ENCODE results near the gene SDC4.

Gene SDC4

DNA sequence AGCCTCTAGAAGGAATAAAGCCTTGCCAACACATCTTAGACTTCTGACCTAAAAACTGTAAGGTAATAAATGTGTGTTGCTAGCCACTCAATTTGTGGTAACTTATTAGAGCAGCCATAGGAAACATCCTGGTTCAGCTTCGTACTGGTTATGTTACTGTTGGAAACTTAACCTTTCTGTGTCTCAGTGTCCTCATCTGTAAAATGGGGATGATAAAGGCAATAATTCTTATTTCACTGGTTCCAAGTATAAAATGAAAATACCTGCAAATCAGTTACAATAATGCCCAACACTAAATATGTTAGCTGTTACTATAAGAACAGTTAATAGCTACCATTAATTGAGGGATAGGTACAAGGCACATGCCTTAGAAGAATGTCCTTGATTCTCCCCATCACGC, 55.9 kb downstream of the SDC4 start:
- Histone ChIP-seq H3K27me3 (ENCODE audit: control insufficient read depth, insufficient read depth, low read length) (peaks cover 24% of the 10 kb centered on the region), H3K4me1 (ENCODE audit: control insufficient read depth, insufficient read depth, low read length) (peaks cover 8% of the 10 kb centered on the region; the same call in 1 of the 2 replicates), H3K9ac (ENCODE audit: low read depth, low read length) (no peak overlapping the region), H3K4me3 (ENCODE audit: low read depth, low read length) (peak overlapping the region; percentile 55; the same call in 1 of the 2 replicates), H3K27ac (ENCODE audit: low read depth, low read length) (no peak overlapping the region), H3K36me3 (ENCODE audit: control insufficient read depth, insufficient read depth, low read length) (no peaks in the 10 kb centered on the region), H3K9me3 (ENCODE audit: control insufficient read depth, insufficient read depth, low read length) (peaks cover 10% of the 10 kb centered on the region)

DNA sequence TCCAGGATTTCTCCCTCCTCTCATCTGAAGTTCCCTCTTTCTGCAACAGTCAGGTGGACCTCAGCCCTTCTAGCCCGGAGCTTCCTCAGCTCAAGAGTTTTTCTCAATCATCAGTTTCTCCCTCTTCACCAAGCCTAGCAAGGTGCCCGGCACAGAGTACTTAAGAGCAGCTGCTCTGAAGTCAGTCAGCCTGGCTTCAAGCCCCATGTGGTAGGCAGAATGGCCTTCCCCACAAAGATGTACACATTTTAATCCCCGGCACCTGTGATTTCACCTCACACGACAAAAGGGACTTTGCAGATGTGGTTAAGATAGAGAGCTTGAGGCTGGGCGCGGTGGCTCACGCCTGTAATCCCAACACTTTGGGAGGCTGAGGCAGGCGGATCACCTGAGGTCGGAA, 56.7 kb downstream of the SDC4 start:
- no peak overlapping the region for H3K9ac ChIP-seq (ENCODE audit: low read depth, low read length)
- H3K27ac ChIP-seq (ENCODE audit: low read depth, low read length), result no peak overlapping the region
- no peaks in the 10 kb centered on the region for H3K36me3 ChIP-seq (ENCODE audit: control insufficient read depth, insufficient read depth, low read length)
- H3K27me3 ChIP-seq (ENCODE audit: control insufficient read depth, insufficient read depth, low read length), result peaks cover 24% of the 10 kb centered on the region
- no peak overlapping the region for H3K4me3 ChIP-seq (ENCODE audit: low read depth, low read length)
- H3K9me3 ChIP-seq (ENCODE audit: control insufficient read depth, insufficient read depth, low read length), result peaks cover 10% of the 10 kb centered on the region
- H3K4me1 ChIP-seq (ENCODE audit: control insufficient read depth, insufficient read depth, low read length), result peaks cover 8% of the 10 kb centered on the region; the same call in 1 of the 2 replicates

DNA sequence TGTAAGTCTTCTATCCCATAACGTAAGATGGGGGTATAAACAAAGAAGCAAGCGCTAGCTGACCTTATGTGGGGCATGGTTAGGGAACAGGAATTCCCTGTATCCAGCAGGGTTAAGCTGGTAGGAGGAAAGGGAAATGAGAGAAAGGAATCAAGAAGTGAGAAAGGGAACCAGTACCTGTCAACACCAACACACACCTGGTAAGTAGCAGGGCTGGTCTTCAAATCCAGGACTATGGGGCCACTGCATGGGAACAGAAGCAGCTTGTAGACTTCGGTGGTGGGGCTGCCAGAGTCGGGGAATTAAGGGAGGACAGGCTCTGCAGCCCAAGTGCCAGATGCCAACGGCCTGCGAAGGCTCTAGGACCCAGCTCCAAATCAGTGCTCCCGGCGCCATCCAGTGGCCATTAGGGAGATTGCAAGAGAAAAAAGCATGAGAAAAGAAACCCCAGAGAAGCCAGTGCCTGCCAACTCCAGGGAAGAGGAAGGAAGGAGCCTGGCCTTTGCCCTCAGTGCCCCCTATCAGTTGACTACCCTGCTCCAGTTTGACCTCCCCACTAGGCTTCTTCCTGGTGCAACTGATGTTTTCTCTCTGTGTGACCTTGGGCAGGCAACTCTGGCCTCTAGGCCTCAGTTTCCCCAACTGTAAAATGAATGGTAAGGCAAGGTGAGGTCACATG, 57.4 kb downstream of the SDC4 start:
- no peaks in the 10 kb centered on the region for H3K36me3 ChIP-seq (ENCODE audit: control insufficient read depth, insufficient read depth, low read length)
- no peak overlapping the region for H3K27ac ChIP-seq (ENCODE audit: low read depth, low read length)
- H3K4me1 ChIP-seq (ENCODE audit: control insufficient read depth, insufficient read depth, low read length), result peaks cover 8% of the 10 kb centered on the region; the same call in 1 of the 2 replicates
- no peak overlapping the region for H3K9ac ChIP-seq (ENCODE audit: low read depth, low read length)
- no peak overlapping the region for H3K4me3 ChIP-seq (ENCODE audit: low read depth, low read length)
- peaks cover 24% of the 10 kb centered on the region for H3K27me3 ChIP-seq (ENCODE audit: control insufficient read depth, insufficient read depth, low read length)
- peaks cover 10% of the 10 kb centered on the region for H3K9me3 ChIP-seq (ENCODE audit: control insufficient read depth, insufficient read depth, low read length)

DNA sequence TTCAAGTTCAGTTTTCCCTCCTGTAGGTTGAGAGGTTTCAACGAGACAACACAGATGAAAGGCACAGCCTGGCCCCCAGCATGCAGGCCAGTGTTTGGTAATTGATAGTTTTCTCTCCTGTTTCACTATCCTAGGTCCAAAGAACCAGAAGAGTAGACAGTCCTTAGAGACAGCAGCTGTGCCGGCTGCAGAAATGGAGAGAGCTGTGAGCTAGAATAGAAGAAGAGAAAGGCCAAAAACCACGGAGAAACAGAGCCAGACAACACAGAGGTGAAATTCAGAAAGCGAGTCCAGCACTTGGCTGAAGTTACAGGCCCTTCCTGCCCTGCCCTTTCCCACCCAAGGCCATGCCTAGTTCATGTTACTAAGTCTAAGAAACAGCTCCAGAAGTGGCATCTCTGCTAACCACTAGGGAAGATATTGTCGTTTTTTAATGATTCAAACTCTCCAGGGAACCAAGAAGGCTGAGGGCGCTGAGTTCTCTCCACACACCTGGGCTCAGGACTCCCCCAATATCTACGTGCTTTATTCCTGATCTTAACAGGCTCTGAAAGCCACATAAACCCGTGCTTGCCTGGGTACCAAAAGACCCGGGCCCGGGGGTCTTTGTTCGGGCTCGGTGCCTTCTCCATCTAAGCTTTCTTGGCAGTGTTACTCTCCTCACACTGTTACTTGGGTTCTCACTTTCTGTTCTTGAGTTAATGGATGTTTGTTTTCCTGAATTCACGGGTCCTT, 58.1 kb downstream of the SDC4 start:
- H3K9me3 ChIP-seq (ENCODE audit: control insufficient read depth, insufficient read depth, low read length), result peaks cover 7% of the 10 kb centered on the region
- H3K27me3 ChIP-seq (ENCODE audit: control insufficient read depth, insufficient read depth, low read length), result peaks cover 24% of the 10 kb centered on the region
- H3K9ac ChIP-seq (ENCODE audit: low read depth, low read length), result no peak overlapping the region
- no peak overlapping the region for H3K4me3 ChIP-seq (ENCODE audit: low read depth, low read length)
- peaks cover 8% of the 10 kb centered on the region; the same call in 1 of the 2 replicates for H3K4me1 ChIP-seq (ENCODE audit: control insufficient read depth, insufficient read depth, low read length)
- H3K27ac ChIP-seq (ENCODE audit: low read depth, low read length), result no peak overlapping the region
- no peaks in the 10 kb centered on the region for H3K36me3 ChIP-seq (ENCODE audit: control insufficient read depth, insufficient read depth, low read length)

DNA sequence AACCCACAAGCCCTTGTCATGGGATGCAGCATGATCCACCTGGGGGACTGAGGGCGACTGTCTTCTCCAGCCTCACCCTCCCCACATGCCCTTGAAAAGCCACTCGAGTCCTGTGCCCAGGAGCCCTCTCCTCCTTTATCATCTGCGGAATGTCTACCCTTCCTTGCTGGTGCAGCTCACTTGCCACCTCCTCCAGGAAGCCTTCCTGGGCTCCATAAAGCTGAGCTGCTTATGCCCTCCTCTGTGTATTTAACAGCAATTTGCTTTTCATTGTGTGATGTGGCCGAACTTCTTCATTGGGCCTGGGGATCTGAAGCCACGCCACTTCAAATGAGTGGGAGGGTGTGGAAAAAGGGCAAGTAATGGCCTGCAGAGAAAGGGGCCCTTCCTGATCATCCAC, 59.4 kb downstream of the SDC4 start:
- H3K9me3 ChIP-seq (ENCODE audit: control insufficient read depth, insufficient read depth, low read length), result no peaks in the 10 kb centered on the region

DNA sequence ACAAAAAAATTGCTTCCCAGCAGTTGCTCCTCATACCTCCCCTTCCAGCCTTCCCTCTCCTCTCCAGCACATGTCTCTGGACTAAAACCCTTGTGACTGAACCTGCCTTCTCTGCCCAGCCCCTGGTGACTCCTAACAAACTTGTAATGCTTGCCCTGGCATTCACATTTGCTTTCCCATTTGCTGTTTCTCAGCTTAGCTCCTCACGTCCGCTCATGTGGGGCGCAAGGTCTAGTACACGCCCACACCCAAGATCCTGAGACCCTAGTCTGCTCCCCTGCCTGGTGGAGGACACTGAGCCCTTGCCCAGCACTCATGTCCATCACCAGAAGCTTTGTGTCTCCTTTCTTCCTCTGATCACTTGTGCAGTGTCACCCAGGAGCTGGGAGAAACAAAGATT, 59.8 kb downstream of the SDC4 start:
- peaks cover 15% of the 10 kb centered on the region for H3K27me3 ChIP-seq (ENCODE audit: control insufficient read depth, insufficient read depth, low read length)
- H3K27ac ChIP-seq (ENCODE audit: low read depth, low read length), result no peak overlapping the region
- no peak overlapping the region for H3K9ac ChIP-seq (ENCODE audit: low read depth, low read length)
- peaks cover 8% of the 10 kb centered on the region; the same call in 1 of the 2 replicates for H3K4me1 ChIP-seq (ENCODE audit: control insufficient read depth, insufficient read depth, low read length)
- no peaks in the 10 kb centered on the region for H3K36me3 ChIP-seq (ENCODE audit: control insufficient read depth, insufficient read depth, low read length)
- H3K4me3 ChIP-seq (ENCODE audit: low read depth, low read length), result no peak overlapping the region
- no peaks in the 10 kb centered on the region for H3K9me3 ChIP-seq (ENCODE audit: control insufficient read depth, insufficient read depth, low read length)

More for the DNA sequence above, 59.4 kb downstream of the SDC4 start:
- Histone ChIP-seq H3K4me1 (ENCODE audit: control insufficient read depth, insufficient read depth, low read length) (peaks cover 8% of the 10 kb centered on the region; the same call in 1 of the 2 replicates), H3K4me3 (ENCODE audit: low read depth, low read length) (no peak overlapping the region), H3K27me3 (ENCODE audit: control insufficient read depth, insufficient read depth, low read length) (peaks cover 16% of the 10 kb centered on the region), H3K27ac (ENCODE audit: low read depth, low read length) (no peak overlapping the region), H3K9ac (ENCODE audit: low read depth, low read length) (no peak overlapping the region), H3K36me3 (ENCODE audit: control insufficient read depth, insufficient read depth, low read length) (no peaks in the 10 kb centered on the region)

DNA sequence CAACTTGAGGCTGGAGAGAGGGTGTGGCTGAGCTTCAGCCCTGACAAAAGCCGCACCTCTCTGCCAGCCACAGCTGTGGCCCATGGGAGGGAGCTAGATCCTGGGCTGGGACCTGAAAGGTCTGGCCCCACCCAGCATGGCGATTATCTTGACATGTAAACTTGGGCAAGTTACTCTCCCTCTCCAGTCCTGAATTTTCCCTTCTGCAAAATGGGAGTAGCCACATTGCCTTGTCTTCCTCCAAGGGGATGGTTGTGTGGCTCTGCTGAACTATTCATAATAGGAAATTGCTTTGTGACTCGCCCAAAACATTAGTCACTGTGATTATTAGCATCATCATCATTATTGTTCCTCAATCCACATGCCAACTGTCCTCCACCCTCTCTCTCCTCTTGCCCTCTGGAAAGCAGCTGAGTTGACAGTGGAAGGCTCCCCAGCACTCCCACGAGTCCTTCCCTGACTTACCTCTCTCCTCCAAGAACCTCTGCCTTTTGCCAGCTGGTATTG, 64.6 kb downstream of the SDC4 start:
- H3K27ac ChIP-seq (ENCODE audit: low read depth, low read length), result no peak overlapping the region
- no peak overlapping the region for H3K9ac ChIP-seq (ENCODE audit: low read depth, low read length)
- H3K9me3 ChIP-seq (ENCODE audit: control insufficient read depth, insufficient read depth, low read length), result no peaks in the 10 kb centered on the region
- no peak overlapping the region for H3K4me3 ChIP-seq (ENCODE audit: low read depth, low read length)
- H3K27me3 ChIP-seq (ENCODE audit: control insufficient read depth, insufficient read depth, low read length), result no peaks in the 10 kb centered on the region
- no peaks in the 10 kb centered on the region for H3K36me3 ChIP-seq (ENCODE audit: control insufficient read depth, insufficient read depth, low read length)
- H3K4me1 ChIP-seq (ENCODE audit: control insufficient read depth, insufficient read depth, low read length), result no peaks in the 10 kb centered on the region

DNA sequence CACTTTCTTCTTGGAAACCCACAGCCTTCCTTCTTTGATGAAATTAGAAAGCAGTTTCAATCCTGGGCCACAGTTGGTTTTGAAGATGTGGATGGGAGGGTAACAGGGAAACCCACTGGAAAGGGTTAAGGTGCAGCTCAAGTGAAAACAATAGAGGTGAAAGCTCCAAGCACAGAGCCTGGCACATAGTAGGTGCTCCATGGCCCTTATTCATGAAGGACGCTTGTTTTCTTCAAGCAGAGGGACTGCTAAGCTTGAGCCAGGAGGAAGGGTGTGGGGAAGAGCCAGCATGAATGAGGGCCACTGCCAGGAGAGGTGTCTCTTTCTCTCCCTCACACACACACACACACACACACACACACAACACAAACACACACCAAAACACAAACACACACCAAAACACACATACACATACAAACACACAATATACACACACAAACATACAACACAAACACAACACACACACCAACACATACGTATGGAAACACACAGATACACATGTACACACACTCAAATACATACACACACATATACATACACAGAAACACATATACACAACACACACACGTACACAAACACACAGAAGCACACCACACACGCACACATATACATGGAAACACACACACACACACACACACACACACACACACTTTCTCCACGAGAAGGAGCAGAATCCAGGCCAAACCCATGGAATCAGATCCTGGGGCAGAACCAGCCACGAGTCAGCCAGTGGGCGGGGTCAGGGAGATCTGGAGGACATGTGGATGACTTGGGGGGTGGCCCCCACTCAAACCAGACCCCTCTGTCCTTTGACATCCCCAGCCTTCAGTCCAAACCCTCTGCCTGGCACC, 65.3 kb downstream of the SDC4 start:
- Histone ChIP-seq H3K36me3 (ENCODE audit: control insufficient read depth, insufficient read depth, low read length) (no peaks in the 10 kb centered on the region), H3K9me3 (ENCODE audit: control insufficient read depth, insufficient read depth, low read length) (no peaks in the 10 kb centered on the region), H3K27me3 (ENCODE audit: control insufficient read depth, insufficient read depth, low read length) (no peaks in the 10 kb centered on the region), H3K4me1 (ENCODE audit: control insufficient read depth, insufficient read depth, low read length) (no peaks in the 10 kb centered on the region), H3K9ac (ENCODE audit: low read depth, low read length) (no peak overlapping the region), H3K4me3 (ENCODE audit: low read depth, low read length) (no peak overlapping the region), H3K27ac (ENCODE audit: low read depth, low read length) (no peak overlapping the region)

DNA sequence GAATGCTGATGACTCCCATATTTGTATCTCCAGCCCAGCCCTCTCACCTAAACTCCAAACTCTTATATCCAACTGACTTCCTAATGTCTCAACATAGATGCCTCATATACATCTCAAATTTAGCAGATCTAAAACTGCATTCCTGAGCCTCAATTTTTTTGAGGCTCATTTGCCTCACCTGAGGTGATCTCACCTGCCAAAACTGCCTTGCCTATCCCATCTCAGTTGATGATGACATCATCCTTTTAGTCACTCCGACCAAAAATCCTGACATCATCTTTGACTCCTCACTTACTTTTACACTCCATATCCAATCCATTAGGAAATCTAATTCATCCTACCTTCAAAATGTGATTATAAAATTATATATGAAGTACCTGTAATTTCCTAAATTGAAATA, 68.2 kb downstream of the SDC4 start:
- no peaks in the 10 kb centered on the region for H3K9me3 ChIP-seq (ENCODE audit: control insufficient read depth, insufficient read depth, low read length)
- H3K4me3 ChIP-seq (ENCODE audit: low read depth, low read length), result no peak overlapping the region
- no peaks in the 10 kb centered on the region for H3K27me3 ChIP-seq (ENCODE audit: control insufficient read depth, insufficient read depth, low read length)
- no peak overlapping the region for H3K9ac ChIP-seq (ENCODE audit: low read depth, low read length)
- H3K36me3 ChIP-seq (ENCODE audit: control insufficient read depth, insufficient read depth, low read length), result no peaks in the 10 kb centered on the region
- no peaks in the 10 kb centered on the region for H3K4me1 ChIP-seq (ENCODE audit: control insufficient read depth, insufficient read depth, low read length)
- no peak overlapping the region for H3K27ac ChIP-seq (ENCODE audit: low read depth, low read length)

DNA sequence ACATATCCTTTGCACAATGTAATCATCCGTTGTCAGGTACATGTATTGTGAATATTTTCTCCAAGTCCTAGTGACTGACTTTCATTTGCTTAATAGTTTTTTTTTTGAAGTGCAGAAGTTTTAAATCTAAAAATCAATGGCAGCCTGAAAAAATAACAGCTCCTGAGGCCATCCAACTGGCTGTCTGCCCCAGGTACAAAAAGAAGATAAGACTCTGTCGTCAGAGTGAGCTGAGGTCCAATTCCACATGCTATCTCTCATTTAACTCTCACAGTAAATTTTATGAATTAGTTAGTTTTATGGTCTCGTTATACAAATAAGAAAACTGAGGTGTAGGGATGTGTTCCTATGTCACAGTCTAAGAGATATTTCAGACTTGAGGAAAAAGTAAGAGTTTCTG, 72.9 kb downstream of the SDC4 start:
- peaks cover 5% of the 10 kb centered on the region for H3K4me1 ChIP-seq (ENCODE audit: control insufficient read depth, insufficient read depth, low read length)
- no peaks in the 10 kb centered on the region for H3K9me3 ChIP-seq (ENCODE audit: control insufficient read depth, insufficient read depth, low read length)
- H3K27ac ChIP-seq (ENCODE audit: low read depth, low read length), result no peak overlapping the region
- no peaks in the 10 kb centered on the region for H3K36me3 ChIP-seq (ENCODE audit: control insufficient read depth, insufficient read depth, low read length)
- no peak overlapping the region for H3K4me3 ChIP-seq (ENCODE audit: low read depth, low read length)
- no peak overlapping the region for H3K9ac ChIP-seq (ENCODE audit: low read depth, low read length)
- H3K27me3 ChIP-seq (ENCODE audit: control insufficient read depth, insufficient read depth, low read length), result no peaks in the 10 kb centered on the region
